ENCODE results near the gene CFAP65.

Gene CFAP65

DNA sequence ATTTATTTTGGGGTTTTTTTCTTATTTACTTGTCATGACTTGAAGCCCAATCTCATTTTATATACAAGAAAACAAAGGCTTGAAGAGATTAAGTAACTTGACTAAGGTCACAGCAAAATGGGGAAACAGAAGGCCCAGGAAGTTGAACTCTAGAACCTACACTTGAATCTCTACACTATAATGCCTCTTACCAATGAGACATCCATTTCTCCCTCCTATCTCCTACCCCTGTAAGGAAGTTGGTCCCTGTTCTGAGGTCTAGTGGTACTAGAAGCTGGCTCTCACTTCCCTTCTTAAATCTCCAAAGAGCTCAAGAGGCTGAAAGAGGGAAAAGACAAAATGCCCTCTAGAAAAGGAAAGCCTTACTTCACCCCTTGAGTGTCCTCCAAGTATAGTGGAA lies 44.9 kb upstream of the CFAP65 start:
- DNase-seq (ENCODE audit: low read depth), result no peak
- no peak overlapping the region for H3K4me3 ChIP-seq (ENCODE audit: low read depth, low read length)
- TF ChIP-seq, protein P1, sequence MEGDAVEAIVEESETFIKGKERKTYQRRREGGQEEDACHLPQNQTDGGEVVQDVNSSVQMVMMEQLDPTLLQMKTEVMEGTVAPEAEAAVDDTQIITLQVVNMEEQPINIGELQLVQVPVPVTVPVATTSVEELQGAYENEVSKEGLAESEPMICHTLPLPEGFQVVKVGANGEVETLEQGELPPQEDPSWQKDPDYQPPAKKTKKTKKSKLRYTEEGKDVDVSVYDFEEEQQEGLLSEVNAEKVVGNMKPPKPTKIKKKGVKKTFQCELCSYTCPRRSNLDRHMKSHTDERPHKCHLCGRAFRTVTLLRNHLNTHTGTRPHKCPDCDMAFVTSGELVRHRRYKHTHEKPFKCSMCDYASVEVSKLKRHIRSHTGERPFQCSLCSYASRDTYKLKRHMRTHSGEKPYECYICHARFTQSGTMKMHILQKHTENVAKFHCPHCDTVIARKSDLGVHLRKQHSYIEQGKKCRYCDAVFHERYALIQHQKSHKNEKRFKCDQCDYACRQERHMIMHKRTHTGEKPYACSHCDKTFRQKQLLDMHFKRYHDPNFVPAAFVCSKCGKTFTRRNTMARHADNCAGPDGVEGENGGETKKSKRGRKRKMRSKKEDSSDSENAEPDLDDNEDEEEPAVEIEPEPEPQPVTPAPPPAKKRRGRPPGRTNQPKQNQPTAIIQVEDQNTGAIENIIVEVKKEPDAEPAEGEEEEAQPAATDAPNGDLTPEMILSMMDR (IDR thresholded peaks at IDR 0.05; ENCODE audit: insufficient read depth, low read depth, low read length, missing control alignments), result no peak

DNA sequence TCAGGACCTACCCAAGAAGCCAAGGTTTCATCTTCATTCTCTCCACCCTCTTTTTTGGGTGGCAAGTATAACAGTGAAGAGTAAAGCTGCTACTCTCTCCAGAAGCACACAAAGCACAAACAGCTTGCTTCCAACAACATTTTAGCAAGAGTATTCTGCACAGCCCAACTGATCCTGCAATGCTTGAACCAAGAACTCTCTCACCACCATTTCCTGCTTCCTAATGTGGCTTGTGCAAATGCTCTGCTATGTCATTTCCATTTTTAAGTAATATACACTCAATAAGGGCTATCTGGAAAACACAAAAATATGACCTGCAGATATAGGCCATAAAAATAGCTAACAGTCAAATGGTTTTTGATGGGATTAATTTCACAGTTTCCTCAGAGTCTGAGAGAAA lies 43.5 kb upstream of the CFAP65 start:
- DNase-seq (ENCODE audit: low read depth), result no peak
- no peak overlapping the region for H3K4me3 ChIP-seq (ENCODE audit: low read depth, low read length)
- TF ChIP-seq, protein P1 (IDR thresholded peaks at IDR 0.05; ENCODE audit: insufficient read depth, low read depth, low read length, missing control alignments), result no peak

DNA sequence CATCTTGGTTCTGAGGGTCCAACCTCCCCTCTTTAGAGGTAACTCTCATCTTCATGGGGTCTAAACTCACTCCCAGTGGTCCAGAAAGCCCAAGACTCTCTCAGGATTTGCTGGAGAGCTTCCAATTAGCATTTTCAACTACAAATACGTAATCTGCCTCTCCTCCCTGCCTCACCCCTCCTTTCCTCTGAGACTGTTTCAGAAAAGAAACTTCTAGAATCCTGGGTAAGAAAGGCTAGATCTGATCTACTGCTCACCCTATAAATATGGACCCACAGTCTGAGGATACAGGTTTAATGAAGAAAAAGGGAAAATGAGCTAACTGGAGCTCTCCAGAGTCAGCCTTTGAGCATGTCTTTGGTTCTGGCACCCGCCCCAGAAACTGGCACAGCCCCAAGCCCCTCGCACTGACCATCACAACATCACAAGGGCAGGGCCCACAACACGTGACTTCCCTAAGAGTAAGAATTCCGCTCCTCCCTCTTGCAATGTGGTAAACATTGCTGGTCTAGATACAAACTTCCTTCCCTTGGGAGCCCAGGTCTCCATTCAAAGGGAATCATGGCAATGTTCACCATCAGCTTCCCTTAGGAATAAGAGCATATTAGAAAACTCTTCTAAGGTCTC lies 41.1 kb upstream of the CFAP65 start:
- no peak overlapping the region for H3K4me3 ChIP-seq (ENCODE audit: low read depth, low read length)
- TF ChIP-seq, protein P1 (IDR thresholded peaks at IDR 0.05; ENCODE audit: insufficient read depth, low read depth, low read length, missing control alignments), result no peak
- DNase-seq (ENCODE audit: low read depth), result no peak

DNA sequence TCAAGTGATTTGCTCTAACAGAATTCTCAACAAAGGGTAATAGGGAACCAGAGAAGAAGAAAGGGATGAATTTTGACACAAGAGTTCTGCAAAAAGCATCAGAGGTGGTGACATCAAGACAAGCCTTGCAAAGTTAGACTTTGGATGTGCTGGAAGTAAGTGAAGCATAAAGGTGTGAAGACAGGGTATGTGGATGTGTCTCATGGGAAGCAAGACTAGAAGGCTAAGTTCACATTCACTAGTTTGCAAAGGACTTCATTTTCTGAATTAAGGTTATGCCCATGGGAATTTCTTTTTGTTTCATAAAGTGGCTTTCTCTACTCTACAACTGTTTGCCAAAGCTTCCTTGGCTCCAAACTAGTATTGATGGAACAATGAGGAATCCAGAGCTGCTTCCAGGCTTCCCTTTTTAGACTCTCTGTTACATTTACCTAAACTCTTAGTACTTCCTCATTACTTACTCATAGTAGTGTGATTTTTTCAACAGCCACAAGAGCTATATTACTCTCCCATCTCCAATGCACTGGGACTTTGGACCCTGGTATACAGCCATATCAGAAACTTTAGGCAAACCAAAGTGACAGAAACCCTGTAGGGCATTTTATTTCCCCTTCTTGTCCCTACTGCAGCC lies 40.5 kb upstream of the CFAP65 start:
- H3K4me3 ChIP-seq (ENCODE audit: low read depth, low read length), result no peak overlapping the region
- TF ChIP-seq, protein P1 (IDR thresholded peaks at IDR 0.05; ENCODE audit: insufficient read depth, low read depth, low read length, missing control alignments), result no peak
- DNase-seq (ENCODE audit: low read depth), result no peak

DNA sequence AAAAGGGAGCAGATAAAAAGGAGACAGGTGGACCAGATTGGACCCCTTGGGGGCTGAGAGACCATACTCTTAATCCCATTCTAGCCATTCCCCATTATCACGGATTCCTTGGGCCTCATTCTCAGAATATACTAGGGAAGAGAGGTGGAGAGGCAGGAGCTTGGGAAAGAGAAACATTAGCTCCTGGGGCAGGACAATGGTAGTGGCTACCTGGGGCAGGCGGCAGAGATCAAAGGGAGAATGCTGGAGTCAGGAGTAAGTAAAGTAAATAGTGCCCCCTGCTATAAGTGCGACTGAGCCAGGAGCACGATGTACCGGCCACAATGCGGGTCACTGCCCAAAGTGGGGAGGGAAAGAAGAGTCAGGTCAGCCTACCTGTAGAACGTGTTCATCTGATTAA lies 39.8 kb upstream of the CFAP65 start:
- no peak overlapping the region for H3K4me3 ChIP-seq (ENCODE audit: low read depth, low read length)
- DNase-seq (ENCODE audit: low read depth), result no peak
- TF ChIP-seq, protein P1 (IDR thresholded peaks at IDR 0.05; ENCODE audit: insufficient read depth, low read depth, low read length, missing control alignments), result no peak

DNA sequence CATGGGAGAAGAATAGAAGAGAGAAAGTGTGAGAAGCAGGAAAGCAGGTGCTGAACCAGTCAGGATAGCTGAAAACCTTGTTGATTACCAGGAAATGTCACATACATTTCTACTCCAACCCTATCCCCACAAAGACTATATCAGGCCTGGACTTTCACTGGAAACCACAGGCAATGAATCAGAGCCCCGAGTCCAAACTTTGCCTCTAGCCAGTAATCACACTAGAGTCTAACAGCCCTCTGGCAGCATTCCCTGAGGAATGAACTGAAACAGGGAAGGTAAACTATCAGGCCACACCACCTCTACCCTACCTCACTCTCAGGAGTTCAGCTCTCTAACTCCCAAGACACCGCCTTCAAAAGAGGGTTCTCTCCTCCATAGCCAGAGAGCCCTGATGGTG lies 38.1 kb upstream of the CFAP65 start:
- no peak overlapping the region for H3K4me3 ChIP-seq (ENCODE audit: low read depth, low read length)
- DNase-seq (ENCODE audit: low read depth), result no peak

More for the DNA sequence above, 38.1 kb upstream of the CFAP65 start:
- TF ChIP-seq, protein P1 (IDR thresholded peaks at IDR 0.05; ENCODE audit: insufficient read depth, low read depth, low read length, missing control alignments), result no peak

Measured in GM12865 (cell line).